Liver (tissue), 9 donors: ENCODE data around the gene ANXA9. TPM values are rescaled to one million over a fixed set of nuclear protein-coding genes. Genes with fewer than 3 reads are reported as not detected.
A peak's percentile ranks its signal among the peaks of the same experiment; 100 is the strongest.

Experiments
- DNase-seq: peaks from one replicate; pipeline ENCODE4 v3.0.0-alpha.2; 2017; ENCODE audit warnings: low spot score
- H3K27ac ChIP-seq, 2 donors: one replicate each; pipeline ENCODE4 v1.7.0; 2013; ENCODE audit warnings: inconsistent platforms in 2 of 2, low read length in 2 of 2, control low read depth in 1 of 2, low read depth in 1 of 2, mild to moderate bottlenecking in 1 of 2
- H3K27me3 ChIP-seq, 4 donors: one replicate each; pipeline versions ENCODE4 v1.6.1 to v1.7.0; 2013; ENCODE audit warnings: low read length in 3 of 4, inconsistent platforms in 1 of 4, mild to moderate bottlenecking in 1 of 4, moderate library complexity in 1 of 4; ENCODE audit not compliant: control insufficient read depth in 4 of 4, insufficient read depth in 4 of 4
- H3K36me3 ChIP-seq, 4 donors: one replicate each; pipeline versions ENCODE4 v1.6.1 to v1.7.0; 2013; ENCODE audit warnings: low read length in 3 of 4, mild to moderate bottlenecking in 3 of 4, low read depth in 1 of 4, moderate library complexity in 1 of 4; ENCODE audit not compliant: control insufficient read depth in 4 of 4, insufficient read depth in 3 of 4
- H3K4me1 ChIP-seq, 4 donors: one replicate each; pipeline versions ENCODE4 v1.6.1 to v1.7.0; 2013; ENCODE audit warnings: low read length in 3 of 4, mild to moderate bottlenecking in 3 of 4, moderate library complexity in 1 of 4; ENCODE audit not compliant: control insufficient read depth in 4 of 4, insufficient read depth in 4 of 4
- H3K4me3 ChIP-seq, 3 donors: one replicate each; pipeline versions ENCODE4 v1.6.1 to v1.7.0; 2013; ENCODE audit warnings: low read length in 3 of 3, control low read depth in 1 of 3, low read depth in 1 of 3, mild to moderate bottlenecking in 1 of 3
- H3K9ac ChIP-seq, 2 donors: one replicate each; pipeline ENCODE4 v1.7.0; 2013; ENCODE audit warnings: low read length in 2 of 2, mild to moderate bottlenecking in 2 of 2, moderate library complexity in 2 of 2, control low read depth in 1 of 2, low read depth in 1 of 2
- H3K9me3 ChIP-seq, 4 donors: one replicate each; pipeline versions ENCODE4 v1.6.1 to v1.7.0; 2013; ENCODE audit warnings: low read length in 3 of 4; ENCODE audit not compliant: control insufficient read depth in 4 of 4
- ATF3 ChIP-seq: IDR thresholded peaks from 2 replicates; pipeline ENCODE4 v1.6.1; 2016; ENCODE audit warnings: antibody characterized with exemption
- CTCF ChIP-seq: fragments of 150-350 bp; IDR thresholded peaks from 2 replicates; pipeline ENCODE4 v1.5.1; 2017; ENCODE audit warnings: improper control_type of control experiment, low read depth, low read length; ENCODE audit not compliant: missing input control
- EGR1 ChIP-seq, 2 donors: IDR thresholded peaks; 2 replicates each; pipeline ENCODE4 v1.6.1; 2016 to 2018; ENCODE audit warnings: antibody characterized with exemption in 2 of 2, low read depth in 2 of 2
- FOXA1 ChIP-seq: IDR thresholded peaks from 2 replicates; pipeline ENCODE4 v1.6.1; 2016; ENCODE audit warnings: antibody characterized with exemption
- FOXA2 ChIP-seq: IDR thresholded peaks from 2 replicates; pipeline ENCODE4 v1.6.1; 2016; ENCODE audit warnings: antibody characterized with exemption
- GABPA ChIP-seq, 2 donors: IDR thresholded peaks in 1 of 2; conservative IDR thresholded peaks in 1 of 2; 2 replicates each; pipeline ENCODE4 v1.6.1; 2016; ENCODE audit warnings: antibody characterized with exemption in 2 of 2, mild to moderate bottlenecking in 1 of 2, moderate library complexity in 1 of 2
- HNF4A ChIP-seq, 2 donors: conservative IDR thresholded peaks; 2 replicates each; pipeline ENCODE4 v1.6.1; 2016; ENCODE audit warnings: antibody characterized with exemption in 2 of 2, mild to moderate bottlenecking in 2 of 2
- HNF4G ChIP-seq: IDR thresholded peaks from 2 replicates; pipeline ENCODE4 v1.6.1; 2016; ENCODE audit warnings: antibody characterized with exemption
- JUND ChIP-seq, 2 donors: IDR thresholded peaks; 2 replicates each; pipeline ENCODE4 v1.6.1; 2016; ENCODE audit warnings: antibody characterized with exemption in 2 of 2
- MAX ChIP-seq: IDR thresholded peaks from 2 replicates; pipeline ENCODE4 v1.6.1; 2016; ENCODE audit warnings: antibody characterized with exemption
- NR2F2 ChIP-seq: IDR thresholded peaks from 2 replicates; pipeline ENCODE4 v1.6.1; 2016; ENCODE audit warnings: antibody characterized with exemption
- RAD21 ChIP-seq, 2 donors: IDR thresholded peaks; 2 replicates each; pipeline ENCODE4 v1.6.1; 2016; ENCODE audit warnings: antibody characterized with exemption in 2 of 2, mild to moderate bottlenecking in 2 of 2
- REST ChIP-seq: IDR thresholded peaks from 2 replicates; pipeline ENCODE4 v1.6.1; 2016; ENCODE audit warnings: antibody characterized with exemption, mild to moderate bottlenecking
- RXRA ChIP-seq, 2 donors: IDR thresholded peaks; 2 replicates each; pipeline ENCODE4 v1.6.1; 2017 to 2018; ENCODE audit warnings: antibody characterized with exemption in 2 of 2, mild to moderate bottlenecking in 1 of 2
- SP1 ChIP-seq: IDR thresholded peaks from 2 replicates; pipeline ENCODE4 v1.6.1; 2018; ENCODE audit warnings: antibody characterized with exemption, mild to moderate bottlenecking
- TAF1 ChIP-seq: conservative IDR thresholded peaks from 2 replicates; pipeline ENCODE4 v1.6.1; 2016; ENCODE audit warnings: antibody characterized with exemption, mild to moderate bottlenecking
- YY1 ChIP-seq: IDR thresholded peaks from 2 replicates; pipeline ENCODE4 v1.6.1; 2016; ENCODE audit warnings: antibody characterized with exemption, mild to moderate bottlenecking
- ZBTB33 ChIP-seq: IDR thresholded peaks from 2 replicates; pipeline ENCODE4 v1.6.1; 2016; ENCODE audit warnings: antibody characterized with exemption
- WGBS: extraction: QIAGEN DNeasy Blood & Tissue Kit; methylation state at CpG from one replicate; pipeline ENCODE4 v1.1.7; 2013; 5-methylcytosine and 5-hydroxymethylcytosine counted together
- polyA plus RNA-seq, 2 donors: library from polyadenylated mRNA; stranded (reverse) in 1 of 2; unstranded in 1 of 2; fragments of 200-250 nt in 1 of 2; fragments of >200 nt in 1 of 2; fragmentation: Nextera tagmentation in 1 of 2; extraction: Ambion mirVana in 1 of 2; gene quantifications; one replicate each; pipeline versions ENCODE4 v1.2.1 to v1.2.3, GENCODE V29; 2013 to 2015
- total RNA-seq, 2 donors: library from RNA; depleted of rRNA; stranded (reverse); fragments of >200 nt; gene quantifications; one replicate each; pipeline ENCODE4 v1.2.3, GENCODE V29; 2014
- donor health status: healthy.
- donor health status: healthy.
- donor health status: healthy.
- donor health status: healthy.
- donor health status: healthy.

The ANXA9 gene
- total and polyA plus RNA-seq, 4 donors, result 7.5 to 24.0 (median 17.0) TPM

- TF ChIP-seq FOXA1 (no peak), TAF1 (no peak), HNF4G (no peak), RXRA (IDR thresholded peaks at IDR 0.05) (no peak), FOXA2 (no peak), EGR1 (IDR thresholded peaks at IDR 0.05; ENCODE audit: low read depth in 2 of 2) (no peak), JUND (IDR thresholded peaks at IDR 0.05) (no peak), HNF4A (conservative IDR thresholded peaks at IDR 0.05) (no peak), RAD21 (IDR thresholded peaks at IDR 0.05) (no peak), SP1 (no peak), GABPA (IDR thresholded peaks at IDR 0.05 in 1 of 2, conservative IDR thresholded peaks at IDR 0.05 in 1 of 2) (no peak), NR2F2 (no peak), MAX (no peak), CTCF (no peak), YY1 (no peak)
- H3K27me3 ChIP-seq, result no peaks in the 10 kb centered on the region
- H3K4me3 ChIP-seq, result no peak overlapping the region
- H3K9me3 ChIP-seq, result no peaks in the 10 kb centered on the region
- WGBS, result 94% methylated on average over 9 of the region's 9 CpGs
- no peak overlapping the region for H3K9ac ChIP-seq
- DNase-seq, result no peak
- H3K36me3 ChIP-seq, result no peaks in the 10 kb centered on the region
- H3K27ac ChIP-seq, result peak overlapping the region; percentile 86 to 87
- peaks cover 16 to 62% (median 48%) of the 10 kb centered on the region in 4 donors for H3K4me1 ChIP-seq
These were observed 5.7 kb upstream of the ANXA9 start for GRCh38 chr1:150976401-150976821.

- H3K4me1 ChIP-seq, result peaks cover 16 to 62% (median 50%) of the 10 kb centered on the region in 4 donors
- peak; percentile 79 for DNase-seq
- TF ChIP-seq YY1 (peak; percentile 39), CTCF (no peak), JUND (IDR thresholded peaks at IDR 0.05) (peak; percentile 78 to 96), GABPA (IDR thresholded peaks at IDR 0.05 in 1 of 2, conservative IDR thresholded peaks at IDR 0.05 in 1 of 2) (peak in 1 of 2 donors; percentile 62), ATF3 (peak; percentile 17), SP1 (peak; percentile 54), FOXA1 (no peak), NR2F2 (no peak), HNF4A (conservative IDR thresholded peaks at IDR 0.05) (peak; percentile 23 to 62), ZBTB33 (no peak), FOXA2 (no peak), TAF1 (no peak), REST (peak; percentile 62), MAX (no peak), EGR1 (IDR thresholded peaks at IDR 0.05; ENCODE audit: low read depth in 2 of 2) (no peak), RAD21 (IDR thresholded peaks at IDR 0.05) (peak in 1 of 2 donors; percentile 20), RXRA (IDR thresholded peaks at IDR 0.05) (peak; percentile 14 to 67), HNF4G (no peak)
- H3K9me3 ChIP-seq, result no peaks in the 10 kb centered on the region
- H3K27ac ChIP-seq, result peak overlapping the region; percentile 86 to 87
- no peaks in the 10 kb centered on the region for H3K36me3 ChIP-seq
- peak overlapping the region; percentile 21 to 64 for H3K9ac ChIP-seq
- no peaks in the 10 kb centered on the region for H3K27me3 ChIP-seq
- no peak overlapping the region for H3K4me3 ChIP-seq
- 28% methylated on average over 11 of the region's 11 CpGs for WGBS
These were observed 5.0 kb upstream of the ANXA9 start for GRCh38 chr1:150976879-150977694.
